Measurements from ENCODE around the gene KEL.

Gene KEL

DNA sequence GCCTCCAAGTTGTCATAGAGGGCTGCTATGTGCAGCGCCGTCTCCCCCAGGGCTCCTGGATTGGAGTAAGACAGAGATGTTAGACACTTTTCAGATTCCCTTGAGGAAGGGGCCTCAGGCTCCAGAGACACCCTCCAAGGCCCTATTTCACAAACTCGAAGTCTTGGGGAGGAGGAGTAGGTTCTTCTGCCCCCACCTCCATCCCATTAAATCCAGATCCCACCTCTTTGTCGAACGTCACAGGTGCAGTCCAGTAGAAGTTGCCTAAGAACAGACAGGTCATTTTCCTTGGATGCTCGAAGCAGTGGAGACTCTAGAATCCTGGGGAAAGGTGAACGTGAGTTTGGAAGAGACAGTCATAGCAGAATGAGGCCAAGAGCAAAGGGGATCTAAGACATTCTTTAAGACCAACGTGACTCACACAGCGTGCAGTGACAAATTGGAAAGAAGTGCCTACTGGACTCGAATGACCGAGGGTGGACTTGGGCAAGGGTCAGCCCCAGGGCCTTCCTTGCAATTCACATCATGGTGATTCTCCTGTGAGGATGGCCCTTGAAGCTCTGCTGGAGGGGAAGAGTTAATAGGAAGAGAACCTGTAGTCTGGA, 31.9 kb downstream of the KEL start:
- H3K9ac ChIP-seq (ENCODE audit: low read depth, low read length) = no peak overlapping the region
- H3K36me3 ChIP-seq (ENCODE audit: insufficient read depth, low read length) = no peaks in the 10 kb centered on the region
- H3K9me3 ChIP-seq (ENCODE audit: control insufficient read depth, insufficient read depth, low read length) = no peaks in the 10 kb centered on the region
- no peaks in the 10 kb centered on the region for H3K4me1 ChIP-seq (ENCODE audit: insufficient read depth, low read length)

DNA sequence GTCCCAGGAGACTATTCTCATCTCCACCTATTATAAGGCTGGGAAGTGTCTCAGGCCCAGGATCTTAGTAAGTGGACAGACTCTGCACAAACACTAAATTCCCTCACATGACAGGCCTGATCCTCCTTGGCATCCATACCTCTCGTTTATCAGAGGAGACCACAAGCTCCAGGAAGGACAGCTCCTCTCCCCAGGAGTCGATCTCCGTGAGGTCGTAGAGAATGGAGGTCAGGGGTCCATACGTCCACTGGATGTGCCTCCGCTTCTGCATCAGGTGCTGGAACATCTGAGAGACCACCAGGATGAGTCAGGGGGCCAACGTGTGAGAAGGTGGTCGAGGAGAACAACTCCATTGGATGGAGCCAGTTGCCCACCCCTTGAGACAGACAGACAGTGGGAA, 34.2 kb downstream of the KEL start:
- Histone ChIP-seq H3K36me3 (ENCODE audit: insufficient read depth, low read length) (no peaks in the 10 kb centered on the region), H3K4me1 (ENCODE audit: insufficient read depth, low read length) (no peaks in the 10 kb centered on the region), H3K9me3 (ENCODE audit: control insufficient read depth, insufficient read depth, low read length) (no peaks in the 10 kb centered on the region), H3K9ac (ENCODE audit: low read depth, low read length) (no peak overlapping the region)

DNA sequence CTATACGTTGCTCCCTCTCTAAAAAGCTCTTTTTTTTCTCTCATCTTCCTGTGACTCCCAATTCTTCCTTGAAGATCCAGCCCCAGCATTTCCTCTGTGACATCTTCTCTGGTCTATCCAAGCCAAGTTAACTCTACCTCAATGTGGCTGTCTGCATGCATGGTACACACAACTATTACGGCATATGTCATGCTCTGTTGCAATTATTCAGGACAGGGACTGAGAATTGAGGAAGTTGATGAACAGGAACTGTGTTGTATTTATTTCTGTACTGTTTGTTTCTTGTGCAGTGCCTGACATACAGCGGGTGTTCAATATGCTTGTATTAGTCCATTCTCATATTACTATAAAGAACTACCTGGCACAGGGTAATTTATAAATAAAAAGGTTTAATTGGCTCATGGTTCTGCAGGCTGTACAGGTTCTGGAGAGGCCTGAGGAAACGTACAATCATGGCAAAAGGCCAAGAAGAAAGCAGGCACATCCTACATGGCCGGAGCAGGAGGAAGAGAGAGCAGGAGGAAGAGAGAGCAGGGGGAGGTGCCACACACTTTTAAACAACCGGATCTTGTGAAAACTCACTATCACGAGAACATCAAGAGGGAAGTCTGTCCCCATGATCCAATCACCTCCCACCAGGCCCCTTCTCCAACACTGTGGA, 34.9 kb downstream of the KEL start:
- no peak overlapping the region for H3K9ac ChIP-seq (ENCODE audit: low read depth, low read length)
- H3K36me3 ChIP-seq (ENCODE audit: insufficient read depth, low read length) = no peaks in the 10 kb centered on the region
- H3K9me3 ChIP-seq (ENCODE audit: control insufficient read depth, insufficient read depth, low read length) = no peaks in the 10 kb centered on the region
- no peaks in the 10 kb centered on the region for H3K4me1 ChIP-seq (ENCODE audit: insufficient read depth, low read length)

DNA sequence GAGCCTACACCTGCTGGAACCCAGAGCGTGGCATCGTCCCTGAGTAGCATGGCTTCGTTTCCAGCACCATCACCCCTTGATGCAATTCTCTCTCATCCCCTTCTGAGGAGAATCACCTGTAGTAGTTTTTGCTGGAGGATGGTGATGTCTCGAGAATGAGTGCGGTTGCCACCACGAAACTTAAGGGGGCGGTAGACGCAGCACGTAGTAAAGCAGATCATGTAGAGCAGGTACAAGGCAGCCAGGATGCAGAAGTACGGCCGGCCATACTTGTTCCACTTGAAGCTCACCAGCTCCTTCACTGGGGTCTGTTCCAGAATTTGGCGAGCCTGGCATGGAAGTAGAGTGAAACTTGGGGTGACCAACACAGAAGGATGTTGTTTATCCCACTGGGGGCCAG, 36.8 kb downstream of the KEL start:
- no peak overlapping the region for H3K9ac ChIP-seq (ENCODE audit: low read depth, low read length)
- no peaks in the 10 kb centered on the region for H3K4me1 ChIP-seq (ENCODE audit: insufficient read depth, low read length)
- no peaks in the 10 kb centered on the region for H3K9me3 ChIP-seq (ENCODE audit: control insufficient read depth, insufficient read depth, low read length)
- H3K36me3 ChIP-seq (ENCODE audit: insufficient read depth, low read length) = no peaks in the 10 kb centered on the region

DNA sequence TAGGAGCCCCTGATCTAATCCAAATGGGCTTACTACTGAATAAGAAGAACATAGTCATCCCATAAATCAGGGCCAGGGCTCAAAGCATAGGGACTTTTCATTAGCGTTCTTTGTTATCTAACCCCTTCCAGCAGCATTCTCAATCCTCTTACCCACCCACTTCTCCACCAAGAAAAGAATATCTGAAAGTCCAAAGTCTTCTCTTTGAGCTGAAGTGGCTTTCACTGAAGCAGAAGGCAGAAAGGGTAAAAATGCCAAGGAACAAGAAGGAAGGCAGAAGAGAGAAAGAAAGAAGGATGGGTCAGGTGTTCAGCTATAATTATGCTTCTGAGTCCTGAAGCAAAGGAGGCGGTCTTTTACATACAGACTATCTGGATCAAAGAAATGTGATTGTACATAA, 38.8 kb downstream of the KEL start:
- Histone ChIP-seq H3K4me1 (ENCODE audit: insufficient read depth, low read length) (no peaks in the 10 kb centered on the region), H3K9ac (ENCODE audit: low read depth, low read length) (no peak overlapping the region), H3K9me3 (ENCODE audit: control insufficient read depth, insufficient read depth, low read length) (no peaks in the 10 kb centered on the region), H3K36me3 (ENCODE audit: insufficient read depth, low read length) (no peaks in the 10 kb centered on the region)

DNA sequence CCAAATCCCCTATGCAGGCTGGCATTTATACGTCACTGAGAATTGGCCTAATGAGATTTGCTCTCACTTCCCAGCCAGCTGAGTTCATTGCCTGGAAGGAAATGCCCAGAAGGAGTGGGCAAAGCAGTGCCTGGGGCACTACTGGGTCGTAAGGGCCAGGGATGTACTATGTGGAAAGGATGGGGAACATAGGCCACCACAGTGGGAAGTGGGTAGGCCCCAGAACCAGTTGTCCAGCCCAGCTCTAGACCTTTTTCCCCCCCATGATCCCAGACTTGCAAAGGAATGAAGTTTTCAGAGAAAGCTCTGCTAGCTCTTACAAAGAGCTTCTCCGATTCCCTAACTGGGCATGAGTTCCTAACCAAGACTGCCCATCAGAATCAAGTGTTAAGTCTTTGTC, 42.5 kb downstream of the KEL start:
- Histone ChIP-seq H3K4me1 (ENCODE audit: insufficient read depth, low read length) (no peaks in the 10 kb centered on the region), H3K36me3 (ENCODE audit: insufficient read depth, low read length) (no peaks in the 10 kb centered on the region), H3K9me3 (ENCODE audit: control insufficient read depth, insufficient read depth, low read length) (no peaks in the 10 kb centered on the region)

DNA sequence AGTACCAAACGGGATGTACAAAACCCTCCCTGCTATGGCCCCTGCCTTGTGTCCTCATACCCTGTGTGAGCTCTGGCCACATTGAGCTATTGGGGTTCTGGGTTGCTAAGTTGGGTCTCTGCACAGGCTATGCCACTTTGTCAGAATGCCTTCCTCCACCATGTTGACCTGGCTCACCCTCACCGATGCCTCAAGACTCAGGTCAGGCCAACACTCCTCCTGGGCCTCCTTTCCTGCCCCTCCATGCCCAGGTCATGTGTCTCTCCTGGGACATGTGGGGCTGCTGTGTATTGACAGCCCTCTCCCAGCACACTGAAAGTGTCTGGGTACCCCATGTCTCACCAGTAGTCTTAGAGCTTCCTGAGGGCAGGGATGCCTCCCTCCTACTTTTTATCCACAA, 43.3 kb downstream of the KEL start:
- Histone ChIP-seq H3K9me3 (ENCODE audit: control insufficient read depth, insufficient read depth, low read length) (no peaks in the 10 kb centered on the region), H3K36me3 (ENCODE audit: insufficient read depth, low read length) (no peaks in the 10 kb centered on the region), H3K9ac (ENCODE audit: low read depth, low read length) (no peak overlapping the region), H3K4me1 (ENCODE audit: insufficient read depth, low read length) (no peaks in the 10 kb centered on the region)

More for the DNA sequence above, 42.5 kb downstream of the KEL start:
- no peak overlapping the region for H3K9ac ChIP-seq (ENCODE audit: low read depth, low read length)

DNA sequence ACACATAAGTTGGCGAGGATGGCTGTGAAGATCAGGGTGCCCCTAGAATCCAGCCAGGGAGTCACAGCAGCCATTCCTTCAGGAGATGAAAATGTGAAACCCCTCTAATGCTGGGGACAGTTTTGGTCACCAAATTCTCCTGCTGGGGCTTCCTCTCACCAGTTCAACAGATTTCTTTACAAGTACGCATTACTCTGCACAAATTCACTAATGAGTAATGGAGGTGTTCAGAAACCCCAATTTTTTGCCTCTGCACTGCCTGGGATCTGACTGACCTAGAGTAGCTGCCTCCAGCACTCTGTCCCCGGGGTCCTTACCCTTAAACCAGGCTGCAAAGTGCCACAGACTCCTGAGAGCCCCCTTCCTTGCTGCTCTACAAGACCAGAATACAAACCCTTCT, 44.7 kb downstream of the KEL start:
- no peaks in the 10 kb centered on the region for H3K4me1 ChIP-seq (ENCODE audit: insufficient read depth, low read length)
- H3K9me3 ChIP-seq (ENCODE audit: control insufficient read depth, insufficient read depth, low read length) = no peaks in the 10 kb centered on the region
- no peaks in the 10 kb centered on the region for H3K36me3 ChIP-seq (ENCODE audit: insufficient read depth, low read length)
- no peak overlapping the region for H3K9ac ChIP-seq (ENCODE audit: low read depth, low read length)

DNA sequence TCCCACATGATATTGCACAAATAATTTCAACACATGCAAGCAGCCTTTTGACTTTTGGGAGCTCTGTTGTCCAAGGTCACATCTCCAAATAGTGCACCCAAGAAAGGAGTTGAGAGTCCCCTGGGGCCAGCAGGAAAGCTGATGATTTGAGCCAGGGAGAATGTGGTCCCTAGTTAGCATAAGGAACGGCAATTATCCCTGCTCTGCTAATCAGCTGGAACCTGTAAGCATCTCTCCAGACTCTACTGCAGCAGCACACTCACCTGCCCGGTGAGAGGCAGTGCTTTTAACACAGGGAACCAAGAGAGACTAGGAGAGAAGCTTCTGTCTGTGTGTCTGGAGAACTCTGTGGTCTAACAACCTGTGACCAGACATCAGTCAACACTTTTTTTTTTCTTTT, 45.7 kb downstream of the KEL start:
- Histone ChIP-seq H3K4me1 (ENCODE audit: insufficient read depth, low read length) (no peaks in the 10 kb centered on the region), H3K36me3 (ENCODE audit: insufficient read depth, low read length) (no peaks in the 10 kb centered on the region), H3K9ac (ENCODE audit: low read depth, low read length) (no peak overlapping the region), H3K9me3 (ENCODE audit: control insufficient read depth, insufficient read depth, low read length) (no peaks in the 10 kb centered on the region)

DNA sequence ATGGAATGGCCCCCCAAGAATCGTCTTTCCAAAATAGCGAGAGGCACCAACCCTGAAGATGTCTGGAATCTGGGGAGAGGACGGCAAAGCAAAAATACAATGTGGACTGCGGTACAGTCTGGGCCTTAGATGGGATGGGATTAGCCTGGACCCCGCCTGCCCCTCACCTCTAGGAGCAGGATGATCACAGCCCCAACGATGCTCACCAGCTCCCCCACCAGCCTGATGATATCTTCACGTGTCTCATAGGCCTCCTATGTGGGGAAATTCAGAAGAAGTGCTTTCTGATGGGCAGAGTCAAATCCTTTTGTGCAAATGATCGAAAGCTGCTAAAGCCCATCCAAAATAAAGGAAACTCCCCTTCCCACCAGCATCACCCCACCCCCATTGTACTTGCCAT, 46.8 kb downstream of the KEL start:
- no peaks in the 10 kb centered on the region for H3K9me3 ChIP-seq (ENCODE audit: control insufficient read depth, insufficient read depth, low read length)
- no peak overlapping the region for H3K9ac ChIP-seq (ENCODE audit: low read depth, low read length)
- H3K4me1 ChIP-seq (ENCODE audit: insufficient read depth, low read length) = no peaks in the 10 kb centered on the region
- H3K36me3 ChIP-seq (ENCODE audit: insufficient read depth, low read length) = no peaks in the 10 kb centered on the region

DNA sequence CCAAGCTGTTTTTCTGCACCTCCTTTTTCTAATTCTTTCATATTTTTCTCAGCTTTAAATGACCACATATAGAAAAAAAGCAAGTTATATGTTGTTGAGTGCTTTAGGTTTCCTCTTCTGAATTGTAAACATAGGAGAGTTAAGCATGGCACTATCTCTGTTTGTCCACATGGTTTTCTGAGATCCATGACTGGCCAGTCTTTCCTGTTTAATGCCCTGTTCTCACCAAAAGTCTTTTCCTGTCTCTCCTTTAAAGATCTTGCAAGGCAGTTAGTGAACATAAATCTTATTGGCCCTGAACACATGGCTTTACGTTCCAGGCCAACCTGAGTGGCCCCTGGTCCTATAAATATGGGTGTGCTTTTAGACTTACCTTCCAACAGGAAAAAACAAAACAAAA, 48.0 kb downstream of the KEL start:
- H3K9ac ChIP-seq (ENCODE audit: low read depth, low read length) = no peak overlapping the region
- H3K36me3 ChIP-seq (ENCODE audit: insufficient read depth, low read length) = no peaks in the 10 kb centered on the region
- no peaks in the 10 kb centered on the region for H3K4me1 ChIP-seq (ENCODE audit: insufficient read depth, low read length)
- no peaks in the 10 kb centered on the region for H3K9me3 ChIP-seq (ENCODE audit: control insufficient read depth, insufficient read depth, low read length)

DNA sequence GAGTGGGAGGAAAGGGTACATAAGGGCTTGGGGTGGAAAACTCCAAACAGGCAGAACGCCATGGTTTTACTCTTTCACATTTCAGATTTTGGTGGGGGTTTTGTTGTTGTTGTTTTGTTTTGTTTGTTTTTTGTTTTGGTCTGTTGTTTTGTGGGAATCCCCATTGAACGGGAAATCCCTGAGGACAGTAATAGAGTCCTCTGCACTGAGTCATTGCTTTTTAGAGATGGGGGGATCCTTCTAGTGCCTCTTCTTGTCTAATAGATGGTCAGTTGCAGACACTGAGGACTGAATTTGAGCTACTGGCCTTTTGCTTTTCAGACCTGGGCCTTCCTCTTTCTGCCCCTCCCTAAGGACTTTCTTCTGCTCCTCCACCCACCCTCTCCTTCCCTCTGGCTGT, 48.6 kb downstream of the KEL start:
- H3K9ac ChIP-seq (ENCODE audit: low read depth, low read length) = no peak overlapping the region
- no peaks in the 10 kb centered on the region for H3K9me3 ChIP-seq (ENCODE audit: control insufficient read depth, insufficient read depth, low read length)
- H3K4me1 ChIP-seq (ENCODE audit: insufficient read depth, low read length) = no peaks in the 10 kb centered on the region
- no peaks in the 10 kb centered on the region for H3K36me3 ChIP-seq (ENCODE audit: insufficient read depth, low read length)

DNA sequence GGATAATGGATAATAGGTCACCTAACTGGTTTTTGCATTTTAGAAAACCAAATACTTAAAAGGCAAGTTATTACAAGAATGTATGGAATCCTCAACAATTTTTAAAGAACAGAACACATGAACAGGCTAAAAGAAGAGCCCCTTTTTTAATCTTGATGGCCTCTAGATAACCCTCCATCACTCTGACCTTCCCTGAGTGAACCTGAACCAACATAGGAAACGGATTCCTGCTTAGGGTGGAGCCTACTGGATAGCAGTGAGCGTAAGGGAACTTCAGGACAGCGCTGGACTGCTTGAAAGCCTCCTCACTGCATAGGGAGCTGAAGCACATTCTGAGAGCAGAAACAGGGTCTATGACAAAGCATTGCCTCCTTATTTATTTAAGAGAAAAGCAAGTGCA, 49.1 kb downstream of the KEL start:
- no peaks in the 10 kb centered on the region for H3K4me1 ChIP-seq (ENCODE audit: insufficient read depth, low read length)
- no peaks in the 10 kb centered on the region for H3K36me3 ChIP-seq (ENCODE audit: insufficient read depth, low read length)
- H3K9ac ChIP-seq (ENCODE audit: low read depth, low read length) = no peak overlapping the region
- no peaks in the 10 kb centered on the region for H3K9me3 ChIP-seq (ENCODE audit: control insufficient read depth, insufficient read depth, low read length)

DNA sequence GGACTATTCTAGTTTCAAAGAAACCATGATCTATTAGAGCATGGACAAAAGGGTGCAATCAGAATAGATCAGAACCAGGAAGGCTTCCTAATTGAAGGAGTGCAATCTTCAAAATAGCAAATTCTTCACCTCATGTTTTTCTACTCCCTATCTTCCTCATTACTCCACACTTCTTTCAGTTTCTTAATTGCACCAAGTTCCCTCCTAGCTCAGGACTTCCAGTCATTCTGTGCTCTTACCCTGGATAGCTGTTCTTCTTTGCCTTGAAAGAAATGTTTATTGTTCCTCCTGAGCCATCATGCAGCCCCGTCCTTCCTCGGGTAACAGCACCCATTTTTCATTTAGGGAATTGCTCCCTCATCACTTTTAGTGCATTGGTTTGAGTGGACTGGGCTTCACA, 51.7 kb downstream of the KEL start:
- Histone ChIP-seq H3K9ac (ENCODE audit: low read depth, low read length) (no peak overlapping the region), H3K4me1 (ENCODE audit: insufficient read depth, low read length) (no peaks in the 10 kb centered on the region), H3K36me3 (ENCODE audit: insufficient read depth, low read length) (no peaks in the 10 kb centered on the region), H3K9me3 (ENCODE audit: control insufficient read depth, insufficient read depth, low read length) (0 out of 2 replicates have a peak, but pooled peaks cover 2% of the 10 kb centered on the region)

DNA sequence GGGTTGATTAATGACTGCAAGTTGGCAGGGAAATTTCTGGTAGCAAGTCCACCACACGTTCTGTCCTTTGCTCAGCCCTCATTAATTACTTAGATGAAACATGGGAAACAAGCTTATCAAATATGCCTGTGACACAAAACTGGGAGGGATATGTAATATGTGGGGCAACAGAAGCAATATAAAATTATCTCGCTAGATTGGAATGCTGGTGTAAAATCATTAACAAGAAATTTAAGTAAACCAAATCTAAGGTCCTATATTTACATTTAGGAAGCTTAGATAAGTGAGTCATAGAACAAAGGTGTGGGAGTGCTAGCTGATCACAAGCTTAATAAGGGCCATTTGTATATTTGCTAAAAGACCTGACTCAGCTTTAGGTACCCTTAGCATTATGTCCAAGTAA, 52.1 kb downstream of the KEL start:
- H3K4me1 ChIP-seq (ENCODE audit: insufficient read depth, low read length) = no peaks in the 10 kb centered on the region
- 0 out of 2 replicates have a peak, but pooled peaks cover 2% of the 10 kb centered on the region for H3K9me3 ChIP-seq (ENCODE audit: control insufficient read depth, insufficient read depth, low read length)
- no peak overlapping the region for H3K9ac ChIP-seq (ENCODE audit: low read depth, low read length)
- no peaks in the 10 kb centered on the region for H3K36me3 ChIP-seq (ENCODE audit: insufficient read depth, low read length)
